Measurements from ENCODE around the gene NME1.

NME1 gene

GRCh38 chr17:51189162-51189561 is 35.8 kb downstream of the NME1 start:
- DNase-seq (ENCODE audit: low read depth in 2 of 2): no peak

- DNase-seq (ENCODE audit: low read depth in 2 of 2): no peak
Observed at GRCh38 chr17:51189628-51190027, 36.3 kb downstream of the NME1 start.

GRCh38 chr17:51191895-51192294 is 38.5 kb downstream of the NME1 start:
- DNase-seq (ENCODE audit: low read depth in 2 of 2): no peak

- DNase-seq (ENCODE audit: low read depth in 2 of 2): no peak
Observed at GRCh38 chr17:51197754-51198153, 44.4 kb downstream of the NME1 start.

GRCh38 chr17:51200295-51200694 is 46.9 kb downstream of the NME1 start:
- DNase-seq (ENCODE audit: low read depth in 2 of 2): no peak

GRCh38 chr17:51200846-51201245 is 47.5 kb downstream of the NME1 start:
- DNase-seq (ENCODE audit: low read depth in 2 of 2): no peak

- no peak for DNase-seq (ENCODE audit: low read depth in 2 of 2)
Observed at GRCh38 chr17:51203838-51204237, 50.5 kb downstream of the NME1 start.
